HPDE6-E6E7 (cell line): ENCODE measurements around the gene MRAP2.
A peak's percentile ranks its signal among the peaks of the same experiment; 100 is the strongest.

Experiments used
- DNase-seq: peaks from one replicate; pipeline ENCODE4 v3.0.0; 2011; ENCODE audit warnings: missing footprints; ENCODE audit errors: extremely low spot score

MRAP2 gene, protein sequence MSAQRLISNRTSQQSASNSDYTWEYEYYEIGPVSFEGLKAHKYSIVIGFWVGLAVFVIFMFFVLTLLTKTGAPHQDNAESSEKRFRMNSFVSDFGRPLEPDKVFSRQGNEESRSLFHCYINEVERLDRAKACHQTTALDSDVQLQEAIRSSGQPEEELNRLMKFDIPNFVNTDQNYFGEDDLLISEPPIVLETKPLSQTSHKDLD

DNA sequence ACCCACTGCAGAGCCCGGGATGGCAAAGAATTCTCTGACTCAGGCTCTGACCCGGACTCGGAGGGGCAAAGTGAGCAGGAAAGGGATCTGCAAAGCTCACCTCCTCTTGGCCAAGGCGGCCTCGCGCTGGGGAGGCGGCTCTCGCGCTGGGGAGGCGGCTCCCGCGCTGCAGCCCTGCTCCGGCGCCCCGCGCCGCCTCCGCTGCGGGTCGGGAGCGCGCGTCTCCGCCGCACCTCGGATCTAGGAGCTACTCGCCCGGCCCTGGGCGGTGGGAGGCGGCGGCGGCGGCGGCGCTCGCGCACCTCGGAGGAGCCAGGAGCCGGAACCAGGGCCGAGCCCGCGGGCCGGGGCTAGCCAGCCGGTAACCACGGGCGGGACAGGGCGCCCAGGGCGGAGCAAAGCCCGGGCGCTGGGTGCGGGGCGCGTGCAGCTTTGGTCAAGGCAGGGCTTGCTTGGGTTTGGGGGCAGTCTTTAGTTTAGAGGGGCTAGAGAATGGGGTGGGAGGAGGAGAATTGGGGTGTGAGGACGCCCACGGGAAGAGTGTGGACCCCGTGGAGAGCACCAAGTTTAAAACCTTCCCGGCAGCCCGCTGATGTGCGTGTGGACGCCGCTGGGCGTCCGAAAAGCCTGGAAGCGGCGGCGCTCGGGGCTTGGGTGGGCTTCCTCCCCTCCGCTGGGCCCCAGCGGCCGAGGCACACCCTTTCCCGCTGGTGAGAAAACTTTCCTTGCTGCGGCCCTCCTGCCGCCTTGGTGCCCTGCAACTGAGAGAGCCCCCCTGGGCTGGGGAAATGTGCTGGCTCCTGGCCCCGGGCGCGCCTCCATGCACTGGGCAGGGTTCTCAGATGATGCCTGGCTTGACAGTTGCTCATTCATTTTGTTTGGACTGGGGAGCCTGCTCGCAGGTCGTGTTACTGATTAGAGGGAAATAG, at the start of gene MRAP2:
Gene MRAP2, plus strand, starts transcription at position 250 of the 929 bp plus-strand sequence. CDS start 21,547 bp downstream, outside the sequence.
- no peak for DNase-seq

GRCh38 chr6:83984411-83984810, 49.2 kb upstream of the MRAP2 start:
- DNase-seq, result no peak

- no peak for DNase-seq
Observed at GRCh38 chr6:83985308-83985713, 48.3 kb upstream of the MRAP2 start.

DNA sequence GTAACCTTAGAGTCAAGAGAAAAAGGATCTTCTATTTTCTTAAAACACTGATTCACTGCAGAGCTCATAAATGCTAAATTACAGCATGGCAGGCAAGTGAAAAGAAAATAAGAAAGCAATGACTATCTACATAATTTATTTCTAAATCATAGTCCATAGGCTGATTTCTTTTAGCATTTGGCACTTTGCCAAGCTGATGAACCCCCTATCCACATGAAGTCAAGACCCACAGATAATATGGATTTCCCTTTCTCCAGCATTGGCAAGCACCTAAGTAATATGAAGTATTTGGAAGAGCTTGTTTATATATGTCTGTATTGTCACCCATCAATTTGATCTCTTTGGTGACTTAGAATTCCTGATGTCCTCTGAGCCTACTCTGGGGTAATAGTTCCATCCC, 47.9 kb upstream of the MRAP2 start:
- no peak for DNase-seq

DNA sequence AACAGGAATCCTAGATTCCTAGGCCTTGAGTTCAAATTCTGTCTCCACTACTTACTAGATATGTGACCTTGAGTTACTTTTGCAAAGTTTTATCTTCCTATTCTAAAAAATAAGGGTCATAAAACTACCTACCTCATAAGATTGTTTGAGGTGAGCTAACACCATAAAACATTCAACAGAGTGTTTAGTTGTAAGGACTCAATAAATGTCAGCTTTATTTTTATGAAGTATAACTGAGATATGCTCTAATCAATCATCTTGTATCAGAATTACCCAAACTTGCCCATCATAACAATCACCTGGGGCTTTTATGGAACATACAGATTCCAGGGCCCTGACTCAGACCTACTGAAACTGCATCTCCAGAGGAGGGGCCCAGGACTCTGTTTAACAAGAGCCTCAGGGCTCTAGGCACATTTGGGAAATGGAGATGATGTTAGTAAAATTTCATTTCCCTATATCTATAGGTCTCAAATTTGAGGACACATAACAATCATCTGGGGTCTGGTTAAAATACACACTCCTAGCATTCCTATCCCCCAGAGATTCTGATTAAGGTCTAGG, 35.5 kb upstream of the MRAP2 start:
- DNase-seq, result no peak

DNA sequence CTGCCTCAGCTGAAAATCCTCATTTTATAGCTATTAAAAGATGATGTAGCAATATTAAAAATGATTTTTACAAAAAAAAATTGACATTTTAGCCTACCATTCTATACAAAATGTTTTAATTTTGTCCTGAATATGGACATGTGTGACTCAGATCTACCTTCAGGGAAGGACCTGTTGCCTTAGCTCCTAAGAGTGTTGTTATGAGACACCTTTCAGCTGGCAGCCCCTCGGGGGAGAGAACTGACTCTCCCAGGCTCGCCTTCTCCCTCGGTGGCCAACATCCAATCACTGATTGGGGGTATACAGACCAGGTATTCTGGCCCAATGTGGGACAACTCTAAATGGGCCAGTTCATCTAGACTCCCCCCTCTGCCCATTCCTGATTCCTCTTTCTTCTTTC, 32.5 kb upstream of the MRAP2 start:
- no peak for DNase-seq

DNA sequence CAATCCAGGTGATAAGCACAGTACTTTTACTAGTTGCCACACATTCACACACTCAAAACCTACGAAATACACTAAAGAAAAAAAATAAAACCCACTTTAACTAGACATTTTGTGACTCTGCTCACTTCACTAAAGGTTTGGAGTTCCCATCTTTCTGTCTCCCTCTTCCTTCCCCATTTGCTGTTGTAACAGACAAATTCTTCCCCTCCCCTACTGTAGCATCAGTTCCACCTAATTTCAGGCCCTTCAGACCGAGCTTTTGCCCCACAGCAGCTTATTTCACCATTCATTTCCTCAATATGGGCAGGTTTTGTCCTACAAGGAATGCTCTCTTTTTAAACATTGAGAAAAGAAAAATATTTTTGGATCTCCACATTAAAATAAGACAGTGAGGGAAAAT, 31.3 kb upstream of the MRAP2 start:
- DNase-seq, result no peak

DNA sequence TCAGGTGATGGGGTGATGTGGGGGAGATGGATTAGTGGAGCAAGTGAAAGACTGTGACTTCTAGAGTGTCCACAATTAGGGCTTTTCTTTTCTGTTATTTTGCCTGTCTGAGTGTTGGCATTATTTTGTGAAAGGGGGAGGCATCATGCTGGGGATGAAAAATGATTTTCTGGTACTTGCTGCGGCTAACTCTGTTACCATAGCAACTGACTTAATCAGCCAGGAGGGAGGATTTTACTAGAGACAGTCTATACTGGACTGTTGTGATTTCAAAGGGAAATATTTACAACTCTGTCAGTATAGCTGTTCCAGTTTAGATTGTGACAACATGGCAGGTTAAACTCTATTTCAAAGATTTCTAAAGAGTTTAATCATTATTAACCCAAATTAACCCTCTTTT, 30.4 kb upstream of the MRAP2 start:
- DNase-seq, result no peak

DNA sequence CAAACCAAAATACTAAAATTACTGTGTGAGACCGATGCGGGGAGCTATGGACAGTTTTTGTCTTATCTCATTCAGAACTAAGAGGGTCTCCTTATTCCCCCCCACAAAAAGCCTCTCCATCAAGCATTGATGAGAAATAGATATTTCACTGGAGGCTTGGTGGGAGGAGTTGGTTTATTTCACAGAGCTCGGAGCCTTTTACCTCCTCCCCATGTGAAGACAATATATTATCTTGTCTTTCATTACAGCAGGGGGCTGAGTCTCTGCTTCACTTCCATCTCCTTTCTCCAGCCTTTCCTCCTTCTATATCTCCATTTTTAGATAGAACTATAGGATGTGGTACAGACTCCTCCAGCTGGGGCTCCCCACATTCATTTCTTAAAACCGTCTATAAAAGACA, 29.9 kb upstream of the MRAP2 start:
- no peak for DNase-seq

GRCh38 chr6:84007871-84008270, 25.7 kb upstream of the MRAP2 start:
- no peak for DNase-seq

- no peak for DNase-seq
Observed at GRCh38 chr6:84013354-84013753, 20.2 kb upstream of the MRAP2 start.

DNA sequence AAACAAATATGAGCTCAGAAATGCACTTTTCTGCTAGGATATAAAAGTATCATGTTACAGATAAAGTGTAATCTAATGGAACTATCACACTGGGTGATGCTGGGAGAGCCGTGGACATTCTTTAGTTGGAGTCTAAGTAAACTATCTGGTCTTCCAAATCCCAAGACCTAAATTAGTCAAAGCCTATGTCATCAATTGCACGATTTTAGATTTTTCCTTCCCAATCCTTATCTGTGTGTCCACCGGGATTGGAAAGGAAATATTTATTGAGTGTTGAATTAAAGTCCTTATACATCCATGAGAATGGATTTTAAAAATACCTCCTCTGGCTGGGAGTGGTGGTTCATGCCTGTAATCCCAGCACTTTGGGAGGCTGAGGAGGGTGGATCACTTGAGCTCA, 19.6 kb upstream of the MRAP2 start:
- no peak for DNase-seq

DNA sequence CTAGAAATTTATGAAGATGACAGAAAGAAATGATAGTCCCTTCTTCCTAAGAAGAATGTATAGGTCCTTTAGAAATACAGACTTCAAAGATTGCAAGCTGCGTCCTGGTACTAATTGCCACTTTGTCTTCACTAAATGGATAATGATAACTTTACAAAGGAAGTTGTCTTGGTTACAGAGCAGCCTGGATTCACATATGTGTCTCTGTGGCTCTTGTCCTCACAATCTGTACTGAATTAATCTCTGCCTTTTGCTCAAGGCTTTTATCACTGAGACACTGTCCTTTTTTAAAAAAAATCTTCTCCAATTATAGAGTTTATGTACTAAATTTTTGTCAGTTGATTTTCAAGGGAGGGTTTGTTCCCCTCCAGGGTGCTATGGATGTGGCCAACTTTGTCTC, 17.5 kb upstream of the MRAP2 start:
- no peak for DNase-seq

GRCh38 chr6:84017709-84018452, 15.7 kb upstream of the MRAP2 start:
- no peak for DNase-seq

GRCh38 chr6:84018453-84019061, 15.0 kb upstream of the MRAP2 start:
- DNase-seq, result no peak

- DNase-seq, result no peak
Observed at GRCh38 chr6:84019141-84019841, 14.3 kb upstream of the MRAP2 start.

DNA sequence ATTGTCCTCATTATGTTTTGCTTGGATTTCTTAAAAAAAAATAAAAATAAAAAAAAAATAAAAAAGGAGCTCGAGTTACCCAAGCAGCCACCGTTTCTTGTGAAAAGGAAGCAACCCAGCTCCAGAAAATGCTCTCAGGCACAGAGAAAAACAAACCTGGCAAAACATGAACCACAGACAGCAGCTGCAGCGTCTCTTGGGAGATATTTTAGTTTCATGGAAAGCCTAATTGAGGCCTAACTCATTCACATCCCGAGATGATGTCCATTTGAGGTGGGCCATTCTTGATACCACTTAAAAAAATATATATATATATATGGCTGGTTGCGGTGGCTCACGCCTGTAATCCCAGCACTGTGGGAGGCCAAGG, 13.7 kb upstream of the MRAP2 start:
- no peak for DNase-seq

DNA sequence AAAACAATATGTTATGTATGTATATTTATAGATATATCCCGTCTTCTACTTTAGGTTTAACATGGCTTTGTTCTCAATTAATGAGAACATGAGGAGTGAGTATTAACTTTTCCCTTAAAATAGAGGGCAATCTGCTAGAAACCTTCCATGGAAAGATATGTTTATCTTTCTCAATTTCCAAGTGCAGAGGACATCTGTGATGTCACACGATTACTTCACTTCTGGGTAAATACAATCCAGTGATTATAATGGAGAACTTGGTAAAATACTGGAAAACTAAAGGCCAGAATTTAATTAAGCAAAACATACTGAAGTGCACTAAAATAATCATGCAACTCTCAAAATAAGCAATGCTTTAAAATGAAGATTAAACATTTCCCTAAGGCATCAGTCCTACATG, 11.9 kb upstream of the MRAP2 start:
- no peak for DNase-seq

DNA sequence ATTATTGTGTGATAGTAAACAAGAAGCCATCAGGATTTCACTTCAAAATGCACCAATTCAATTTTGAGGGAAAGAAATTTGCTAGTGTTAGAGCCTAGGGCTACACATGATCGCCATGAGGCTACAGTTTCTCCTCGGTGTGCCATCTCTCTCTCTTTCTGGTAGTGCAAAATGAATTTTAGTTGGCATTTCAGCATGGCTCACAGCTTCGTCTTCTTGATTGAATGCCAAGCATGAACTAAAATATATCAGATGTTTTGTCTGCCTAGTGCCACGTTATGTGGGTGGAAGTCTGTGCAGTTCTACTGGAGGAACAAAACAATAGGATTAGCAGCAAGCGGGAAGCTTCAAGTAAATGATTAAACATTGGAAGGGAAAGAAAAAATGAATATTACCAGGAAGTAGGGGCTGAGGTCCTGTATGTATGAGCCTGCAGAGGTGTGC, 6.8 kb upstream of the MRAP2 start:
- DNase-seq, result no peak

DNA sequence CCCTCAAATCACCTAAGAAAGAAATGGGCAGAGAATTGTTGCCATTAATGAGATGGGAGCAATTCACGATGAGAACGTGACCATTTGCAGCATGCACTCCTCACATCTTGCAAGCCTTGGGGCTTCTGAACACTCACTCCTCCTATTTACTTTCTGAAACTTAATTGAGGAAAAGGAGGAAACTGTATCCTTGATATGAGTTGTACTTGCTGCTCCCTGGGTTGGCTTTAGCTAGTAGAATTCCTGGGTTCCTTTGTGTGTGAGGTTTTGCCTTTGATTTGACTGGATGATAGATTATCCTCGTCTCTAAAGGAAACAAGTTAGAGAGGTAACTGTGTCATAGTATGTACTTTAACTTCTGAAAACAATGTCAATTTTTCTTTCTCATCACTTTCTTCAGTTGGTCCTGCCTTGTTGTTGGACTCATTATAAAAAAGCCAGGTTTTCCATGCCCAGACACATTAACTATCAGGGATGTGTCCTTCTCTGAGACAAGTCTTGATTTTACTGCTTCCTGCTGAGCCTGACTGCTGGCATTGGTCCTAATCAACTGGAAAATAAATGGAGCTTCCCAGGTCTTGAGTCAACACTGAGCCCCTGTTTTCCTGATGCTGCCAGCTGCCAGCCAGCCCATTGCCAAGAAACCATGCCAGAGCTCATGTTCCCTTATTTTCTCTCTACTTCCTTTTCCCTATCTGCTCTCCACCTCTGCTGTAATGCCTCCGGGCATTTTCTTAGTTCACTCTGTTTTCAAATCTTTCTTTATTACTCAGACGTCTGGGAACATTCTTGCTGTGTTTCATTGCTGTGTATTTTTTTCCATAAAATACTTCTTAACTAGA, 6.0 kb upstream of the MRAP2 start:
- DNase-seq, result peak; percentile 66
